Trophoblast cell (in vitro differentiated cells and primary cell): Measurements from ENCODE around the gene PSPC1.

Source experiments
- DNase-seq, 2 donors: peaks; one replicate each; pipeline ENCODE4 v3.0.0-alpha.2; 2016
- H2AFZ ChIP-seq: 2 replicates; pipeline ENCODE4 v1.6.1; 2013; ENCODE audit warnings: low read length, moderate library complexity, mild to moderate bottlenecking; ENCODE audit not compliant: insufficient read depth, poor library complexity
- H2AK5ac ChIP-seq: 2 replicates; pipeline ENCODE4 v1.6.1; 2013; ENCODE audit warnings: mild to moderate bottlenecking, low read length
- H2BK120ac ChIP-seq: 2 replicates; pipeline ENCODE4 v1.6.1; 2013; ENCODE audit warnings: low read length, mild to moderate bottlenecking, moderate library complexity; ENCODE audit not compliant: insufficient read depth, poor library complexity
- H2BK12ac ChIP-seq: 2 replicates; pipeline ENCODE4 v1.6.1; 2013; ENCODE audit warnings: mild to moderate bottlenecking, low read length, moderate library complexity
- H2BK5ac ChIP-seq: 2 replicates; pipeline ENCODE4 v1.6.1; 2013; ENCODE audit warnings: low read length, low read depth, moderate library complexity, mild to moderate bottlenecking; ENCODE audit not compliant: poor library complexity
- H3K14ac ChIP-seq: 2 replicates; pipeline ENCODE4 v1.6.1; 2013; ENCODE audit warnings: mild to moderate bottlenecking, low read length
- H3K18ac ChIP-seq: 2 replicates; pipeline ENCODE4 v1.6.1; 2013; ENCODE audit warnings: mild to moderate bottlenecking, low read length
- H3K23ac ChIP-seq: 2 replicates; pipeline ENCODE4 v1.6.1; 2013; ENCODE audit warnings: low read length
- H3K27ac ChIP-seq: 2 replicates; pipeline ENCODE4 v1.5.1; 2013; ENCODE audit warnings: low read depth, mild to moderate bottlenecking, inconsistent platforms, low read length, moderate library complexity
- H3K27me3 ChIP-seq: 2 replicates; pipeline ENCODE4 v1.6.1; 2013; ENCODE audit warnings: inconsistent platforms, mild to moderate bottlenecking, low read length, moderate library complexity; ENCODE audit not compliant: insufficient read depth
- H3K36me3 ChIP-seq, 2 experiments: 1 replicate in 1 of 2; 2 replicates in 1 of 2; pipeline ENCODE4 v1.6.1; 2013; ENCODE audit warnings: low read length in 2 of 2, mild to moderate bottlenecking in 2 of 2, moderate library complexity in 1 of 2; ENCODE audit not compliant: insufficient read depth in 2 of 2, control insufficient read depth in 1 of 2
- H3K4ac ChIP-seq: 2 replicates; pipeline ENCODE4 v1.6.1; 2013; ENCODE audit warnings: low read depth, mild to moderate bottlenecking, low read length, moderate library complexity
- H3K4me1 ChIP-seq, 2 experiments: 1 replicate in 1 of 2; 2 replicates in 1 of 2; pipeline ENCODE4 v1.6.1; 2013; ENCODE audit warnings: low read length in 2 of 2, mild to moderate bottlenecking in 2 of 2, moderate library complexity in 1 of 2; ENCODE audit not compliant: insufficient read depth in 2 of 2, control insufficient read depth in 1 of 2
- H3K4me2 ChIP-seq: 2 replicates; pipeline ENCODE4 v1.6.1; 2013; ENCODE audit warnings: inconsistent platforms, mild to moderate bottlenecking, low read length, moderate library complexity
- H3K4me3 ChIP-seq: 2 replicates; pipeline ENCODE4 v1.5.1; 2013; ENCODE audit warnings: mild to moderate bottlenecking, low read depth, low read length, inconsistent platforms
- H3K79me1 ChIP-seq: one replicate; pipeline ENCODE4 v1.6.1; 2013; ENCODE audit warnings: low read length
- H3K79me2 ChIP-seq: 2 replicates; pipeline ENCODE4 v1.6.1; 2013; ENCODE audit warnings: low read length, mild to moderate bottlenecking; ENCODE audit not compliant: control insufficient read depth, insufficient read depth, poor library complexity
- H3K9ac ChIP-seq: 2 replicates; pipeline ENCODE4 v1.6.1; 2013; ENCODE audit warnings: mild to moderate bottlenecking, low read length
- H3K9me3 ChIP-seq: 2 replicates; pipeline ENCODE4 v1.6.1; 2013; ENCODE audit warnings: low read depth, mild to moderate bottlenecking, control low read depth, inconsistent platforms, low read length; ENCODE audit not compliant: insufficient read depth
- H4K12ac ChIP-seq: 2 replicates; pipeline ENCODE4 v1.6.1; 2013; ENCODE audit warnings: low read depth, mild to moderate bottlenecking, low read length, moderate library complexity
- H4K8ac ChIP-seq: 2 replicates; pipeline ENCODE4 v1.6.1; 2013; ENCODE audit warnings: low read depth, mild to moderate bottlenecking, low read length, moderate library complexity
- H4K91ac ChIP-seq: one replicate; pipeline ENCODE4 v1.6.1; 2013; ENCODE audit warnings: low read depth, mild to moderate bottlenecking, low read length, moderate library complexity
- WGBS: extraction: QIAGEN DNeasy Blood & Tissue Kit; methylation state at CpG from one replicate; pipeline ENCODE4 v1.1.7; 2013; ENCODE audit warnings: missing lambda C conversion rate; ENCODE audit not compliant: insufficient read length, insufficient coverage; ENCODE audit errors: extremely low coverage; 5-methylcytosine and 5-hydroxymethylcytosine counted together

Gene PSPC1

GRCh38 chr13:19661561-19661960 lies 121.2 kb downstream of the PSPC1 start:
- Histone ChIP-seq H2BK120ac (no peak overlapping the region), H3K79me2 (no peaks in the 10 kb centered on the region), H3K4me1 (peaks cover 10 to 17% of the 10 kb centered on the region in 2 experiments), H3K4ac (no peak overlapping the region), H4K8ac (no peak overlapping the region), H2AFZ (no peak overlapping the region), H3K14ac (no peak overlapping the region), H2AK5ac (no peak overlapping the region), H2BK5ac (no peak overlapping the region), H3K23ac (no peak overlapping the region), H3K27ac (no peak overlapping the region), H4K91ac (no peak overlapping the region), H4K12ac (no peak overlapping the region), H2BK12ac (no peak overlapping the region), H3K27me3 (no peaks in the 10 kb centered on the region), H3K18ac (no peak overlapping the region), H3K79me1 (no peaks in the 10 kb centered on the region), H3K4me2 (no peak overlapping the region), H3K9ac (no peak overlapping the region), H3K4me3 (no peak overlapping the region), H3K36me3 (peaks cover 40 to 42% of the 10 kb centered on the region in 2 experiments), H3K9me3 (no peaks in the 10 kb centered on the region)
- no CpG with 5 or more reads among the region's 15 CpGs for WGBS
- DNase-seq: no peak

GRCh38 chr13:19661126-19661525 lies 121.6 kb downstream of the PSPC1 start:
- H4K12ac ChIP-seq: no peak overlapping the region
- no peak overlapping the region for H4K91ac ChIP-seq
- H3K18ac ChIP-seq: no peak overlapping the region
- H2BK120ac ChIP-seq: no peak overlapping the region
- H3K9me3 ChIP-seq: no peaks in the 10 kb centered on the region
- no peak overlapping the region for H2BK5ac ChIP-seq
- H3K79me2 ChIP-seq: no peaks in the 10 kb centered on the region
- H4K8ac ChIP-seq: no peak overlapping the region
- H3K9ac ChIP-seq: no peak overlapping the region
- H3K4me3 ChIP-seq: no peak overlapping the region
- H2BK12ac ChIP-seq: no peak overlapping the region
- no peak overlapping the region for H3K14ac ChIP-seq
- no peak overlapping the region for H3K27ac ChIP-seq
- H3K4me1 ChIP-seq: peaks cover 10 to 17% of the 10 kb centered on the region in 2 experiments
- H3K23ac ChIP-seq: no peak overlapping the region
- no peaks in the 10 kb centered on the region for H3K27me3 ChIP-seq
- WGBS: no CpG with 5 or more reads among the region's 2 CpGs
- no peak overlapping the region for H3K4ac ChIP-seq
- H3K79me1 ChIP-seq: no peaks in the 10 kb centered on the region
- DNase-seq: no peak
- H3K36me3 ChIP-seq: peaks cover 38 to 39% of the 10 kb centered on the region in 2 experiments
- H2AFZ ChIP-seq: no peak overlapping the region
- H3K4me2 ChIP-seq: no peak overlapping the region
- no peak overlapping the region for H2AK5ac ChIP-seq

- no peak for DNase-seq
- H3K14ac ChIP-seq: no peak overlapping the region
- H3K4ac ChIP-seq: no peak overlapping the region
- no peak overlapping the region for H2BK12ac ChIP-seq
- H3K23ac ChIP-seq: no peak overlapping the region
- H3K4me1 ChIP-seq: peaks cover 10 to 17% of the 10 kb centered on the region in 2 experiments
- no peak overlapping the region for H3K18ac ChIP-seq
- H3K36me3 ChIP-seq: peaks cover 20 to 23% of the 10 kb centered on the region in 2 experiments
- H4K91ac ChIP-seq: no peak overlapping the region
- no peak overlapping the region for H2BK120ac ChIP-seq
- no peaks in the 10 kb centered on the region for H3K27me3 ChIP-seq
- no peaks in the 10 kb centered on the region for H3K79me1 ChIP-seq
- no peak overlapping the region for H4K8ac ChIP-seq
- H3K9ac ChIP-seq: no peak overlapping the region
- no peaks in the 10 kb centered on the region for H3K9me3 ChIP-seq
- H4K12ac ChIP-seq: no peak overlapping the region
- H3K4me2 ChIP-seq: no peak overlapping the region
- no peak overlapping the region for H3K27ac ChIP-seq
- H2AK5ac ChIP-seq: no peak overlapping the region
- no peak overlapping the region for H2AFZ ChIP-seq
- H3K79me2 ChIP-seq: no peaks in the 10 kb centered on the region
- H3K4me3 ChIP-seq: no peak overlapping the region
- H2BK5ac ChIP-seq: no peak overlapping the region
Measured at GRCh38 chr13:19658831-19659230, 123.9 kb downstream of the PSPC1 start.

GRCh38 chr13:19657872-19658591 lies 124.7 kb downstream of the PSPC1 start:
- H3K9ac ChIP-seq: no peak overlapping the region
- H3K79me1 ChIP-seq: no peaks in the 10 kb centered on the region
- H4K8ac ChIP-seq: no peak overlapping the region
- H3K4me3 ChIP-seq: no peak overlapping the region
- peaks cover 14 to 17% of the 10 kb centered on the region in 2 experiments for H3K36me3 ChIP-seq
- no peak for DNase-seq
- H3K4me1 ChIP-seq: peaks cover 4 to 9% of the 10 kb centered on the region in 2 experiments
- no peak overlapping the region for H2BK120ac ChIP-seq
- H3K27me3 ChIP-seq: no peaks in the 10 kb centered on the region
- no peak overlapping the region for H4K91ac ChIP-seq
- no peaks in the 10 kb centered on the region for H3K9me3 ChIP-seq
- no peak overlapping the region for H2AFZ ChIP-seq
- H3K18ac ChIP-seq: no peak overlapping the region
- WGBS: no CpG with 5 or more reads among the region's 4 CpGs
- no peak overlapping the region for H2BK12ac ChIP-seq
- H3K79me2 ChIP-seq: no peaks in the 10 kb centered on the region
- H2AK5ac ChIP-seq: no peak overlapping the region
- no peak overlapping the region for H3K4ac ChIP-seq
- H4K12ac ChIP-seq: no peak overlapping the region
- H3K27ac ChIP-seq: no peak overlapping the region
- H3K14ac ChIP-seq: no peak overlapping the region
- no peak overlapping the region for H2BK5ac ChIP-seq
- H3K4me2 ChIP-seq: no peak overlapping the region
- no peak overlapping the region for H3K23ac ChIP-seq
